ENCODE data around the gene CX3CR1. TPM values are rescaled to one million over a fixed set of nuclear protein-coding genes. Genes with fewer than 3 reads are reported as not detected.

The CX3CR1 gene, protein sequence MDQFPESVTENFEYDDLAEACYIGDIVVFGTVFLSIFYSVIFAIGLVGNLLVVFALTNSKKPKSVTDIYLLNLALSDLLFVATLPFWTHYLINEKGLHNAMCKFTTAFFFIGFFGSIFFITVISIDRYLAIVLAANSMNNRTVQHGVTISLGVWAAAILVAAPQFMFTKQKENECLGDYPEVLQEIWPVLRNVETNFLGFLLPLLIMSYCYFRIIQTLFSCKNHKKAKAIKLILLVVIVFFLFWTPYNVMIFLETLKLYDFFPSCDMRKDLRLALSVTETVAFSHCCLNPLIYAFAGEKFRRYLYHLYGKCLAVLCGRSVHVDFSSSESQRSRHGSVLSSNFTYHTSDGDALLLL
- under 0.01 TPM in 1 of 2 replicates, not detected in the other for total RNA-seq

GRCh38 chr3:39279745-39280517 is at the start of gene CX3CR1:
CX3CR1 (minus strand) TSS chr3:39280036; CDS start chr3:39266509, 13,527 bp downstream.

DNA sequence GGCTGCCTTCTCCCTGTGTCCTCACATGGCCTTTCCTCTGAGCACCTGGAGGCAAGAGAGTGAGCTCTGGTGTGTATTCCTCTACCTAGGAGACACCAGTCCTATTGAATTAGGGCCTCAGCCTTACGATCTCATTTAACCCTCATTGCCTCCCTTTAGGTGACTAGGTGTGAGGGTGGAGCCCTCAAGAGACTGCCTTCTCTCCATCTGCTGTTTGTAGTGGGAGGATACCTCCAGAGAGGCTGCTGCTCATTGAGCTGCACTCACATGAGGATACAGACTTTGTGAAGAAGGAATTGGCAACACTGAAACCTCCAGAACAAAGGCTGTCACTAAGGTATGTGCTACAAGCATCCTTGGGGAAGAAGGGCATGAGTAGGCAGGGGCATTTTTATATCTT is 49.7 kb upstream of the CX3CR1 start, which contains the start of gene CCR8:
CCR8 (plus strand) TSS at position 217 of the 400 bp plus-strand sequence. CDS start 2,623 bp downstream, outside the sequence.

Other genes with a start within 250 kb of the CX3CR1 start
- gene SCN11A, start 228.1 kb downstream of the CX3CR1 start, total RNA-seq, result under 0.01 and 0.11 TPM in 2 replicates
- gene WDR48, start 228.0 kb downstream of the CX3CR1 start, total RNA-seq, result 42.5 and 47.2 TPM in 2 replicates
- gene GORASP1, start 172.4 kb downstream of the CX3CR1 start, total RNA-seq, result 31.0 and 34.9 TPM in 2 replicates
- gene TTC21A, start 172.4 kb downstream of the CX3CR1 start, total RNA-seq, result 3.1 and 3.6 TPM in 2 replicates
- 6.4 and 10.0 TPM in 2 replicates for gene CSRNP1, start 126.4 kb downstream of the CX3CR1 start, total RNA-seq
- not detected in 2 replicates for gene XIRP1, start 87.4 kb downstream of the CX3CR1 start, total RNA-seq
- not detected in 2 replicates for gene CCR8, start 49.7 kb upstream of the CX3CR1 start, total RNA-seq
- gene SLC25A38, start 103.3 kb upstream of the CX3CR1 start, total RNA-seq, result 13.5 and 18.0 TPM in 2 replicates
- gene RPSA, start 126.7 kb upstream of the CX3CR1 start, total RNA-seq, result 1,367 and 1,530 TPM in 2 replicates
- gene MOBP, start 187.6 kb upstream of the CX3CR1 start, total RNA-seq, result under 0.01 TPM in 2 replicates